B cell (primary cell): ENCODE data around the gene CSTF1. TPM values are rescaled to one million over a fixed set of nuclear protein-coding genes. Genes with fewer than 3 reads are reported as not detected.

Experiments
- ATAC-seq: fragments of 200-7000 bp; cut with Tn5 transposase; one replicate; pipeline ENCODE4 v1.10.0; 2021; ENCODE audit warnings: low read depth, mild to moderate bottlenecking, moderate number of reproducible peaks, moderate library complexity
- CTCF ChIA-PET: fragments of 350-600 bp; sonication (Branson Sonifier 250); formaldehyde crosslinking; loops from one replicate; lab custom pipeline; 2021; ENCODE audit warnings: antibody characterized with exemption, inconsistent platforms; lab: Charles Lee
- POLR2A ChIA-PET: fragments of 350-600 bp; sonication (Branson Sonifier 250); formaldehyde crosslinking; loops from one replicate; lab custom pipeline; 2021; ENCODE audit warnings: antibody characterized with exemption; lab: Charles Lee
- DNase-seq: peaks from one replicate; pipeline ENCODE4 v3.0.0; 2013
- H2AFZ ChIP-seq: 2 replicates; pipeline ENCODE4 v1.6.1; 2012; ENCODE audit warnings: mild to moderate bottlenecking, low read depth, low read length; ENCODE audit not compliant: insufficient read depth, poor library complexity, severe bottlenecking
- H3K27ac ChIP-seq, 2 donors: 1 replicate in 1 of 2; 2 replicates in 1 of 2; pipeline ENCODE4 v1.5.1; 2012 to 2013; ENCODE audit warnings: low read length in 2 of 2, mild to moderate bottlenecking in 2 of 2, moderate library complexity in 1 of 2
- H3K27me3 ChIP-seq, 4 experiments: fragments of 200-600 bp in 1 of 4; sonication (generic) in 1 of 4; replicated peaks in 1 of 4; 1 replicate in 2 of 4; 2 replicates in 2 of 4; pipeline versions ENCODE4 v1.6.1 to v1.7.0; 2013 to 2016; ENCODE audit warnings: low read length in 3 of 4, mild to moderate bottlenecking in 2 of 4, mixed read lengths in 1 of 4, moderate library complexity in 1 of 4; ENCODE audit not compliant: insufficient read depth in 4 of 4, control insufficient read depth in 3 of 4; ENCODE audit errors: control extremely low read depth in 1 of 4
- H3K36me3 ChIP-seq, 2 experiments: replicated peaks in 1 of 2; 1 replicate in 1 of 2; 2 replicates in 1 of 2; pipeline versions ENCODE4 v1.6.1 to v1.7.1; 2013; ENCODE audit warnings: low read length in 1 of 2; ENCODE audit not compliant: insufficient read depth in 2 of 2, control insufficient read depth in 1 of 2; ENCODE audit errors: control extremely low read depth in 1 of 2, extremely low read depth in 1 of 2
- H3K4me1 ChIP-seq, 2 donors: fragments of 200-600 bp in 1 of 2; sonication (generic) in 1 of 2; 1 replicate in 1 of 2; 2 replicates in 1 of 2; pipeline versions ENCODE4 v1.5.1 to v1.6.1; 2013 to 2017; ENCODE audit warnings: low read length in 2 of 2; ENCODE audit not compliant: control insufficient read depth in 2 of 2, insufficient read depth in 2 of 2
- H3K4me2 ChIP-seq: replicated peaks from 2 replicates; pipeline ENCODE3; 2012; ENCODE audit warnings: mild to moderate bottlenecking, low read depth, low read length; ENCODE audit not compliant: poor library complexity, severe bottlenecking
- H3K4me3 ChIP-seq, 5 experiments: fragments of 200-600 bp in 1 of 5; sonication (generic) in 1 of 5; 1 replicate in 3 of 5; 2 replicates in 2 of 5; pipeline versions ENCODE4 v1.5.1 to v1.7.0; 2011 to 2016; ENCODE audit warnings: low read length in 4 of 5, mild to moderate bottlenecking in 4 of 5, low read depth in 2 of 5, control low read depth in 1 of 5, moderate library complexity in 1 of 5; ENCODE audit not compliant: insufficient read depth in 1 of 5; ENCODE audit errors: control extremely low read depth in 1 of 5, extremely low read depth in 1 of 5
- H3K79me2 ChIP-seq: fragments of 200-600 bp; sonication (generic); one replicate; pipeline ENCODE4 v1.6.0; 2016; ENCODE audit warnings: low read length; ENCODE audit not compliant: control insufficient read depth, insufficient read depth
- H3K9ac ChIP-seq: fragments of 200-600 bp; sonication (generic); 2 replicates; pipeline ENCODE4 v1.6.1; 2017; ENCODE audit warnings: mild to moderate bottlenecking, low read length, moderate library complexity
- H3K9me3 ChIP-seq, 3 donors: one replicate each; pipeline versions ENCODE4 v1.6.1 to v1.7.1; 2013; ENCODE audit warnings: low read length in 2 of 3; ENCODE audit not compliant: control insufficient read depth in 2 of 3, insufficient read depth in 1 of 3; ENCODE audit errors: control extremely low read depth in 1 of 3
- H4K20me1 ChIP-seq: 2 replicates; pipeline ENCODE4 v1.6.0; 2012; ENCODE audit warnings: mild to moderate bottlenecking, low read length; ENCODE audit not compliant: insufficient read depth, control insufficient read depth, poor library complexity, severe bottlenecking
- H3K27ac Mint-ChIP-seq: one replicate; pipeline ENCODE4 v1.8.0; 2021; ENCODE audit warnings: mixed read lengths
- H3K27me3 Mint-ChIP-seq: one replicate; pipeline ENCODE4 v1.8.0; 2021; ENCODE audit warnings: mixed read lengths
- H3K4me1 Mint-ChIP-seq: one replicate; pipeline ENCODE4 v1.8.0; 2021; ENCODE audit warnings: mixed read lengths
- H3K4me3 Mint-ChIP-seq: one replicate; pipeline ENCODE4 v1.8.0; 2021; ENCODE audit warnings: mixed read lengths
- H3K9me3 Mint-ChIP-seq: one replicate; pipeline ENCODE4 v1.8.0; 2022; ENCODE audit warnings: mixed read lengths; ENCODE audit not compliant: insufficient read depth
- EZH2 ChIP-seq: IDR thresholded peaks from 2 replicates; pipeline ENCODE4 v1.6.1; 2012; ENCODE audit warnings: borderline replicate concordance, low read depth, mild to moderate bottlenecking, moderate library complexity, low read length; ENCODE audit not compliant: insufficient read depth, poor library complexity, severe bottlenecking
- WGBS: methylation state at CpG from one replicate; pipeline ENCODE4 v1.1.5; 2013; ENCODE audit warnings: missing lambda C conversion rate; ENCODE audit not compliant: insufficient coverage; 5-methylcytosine and 5-hydroxymethylcytosine counted together
- intact Hi-C: fragments of 100-400 bp; cut with micrococcal nuclease; formaldehyde crosslinking; loops from one replicate; pipeline ENCODE4 v1.10.0; 2022
- polyA plus RNA-seq: library from polyadenylated mRNA; depleted of rRNA; stranded (reverse); fragments of >200 nt; gene quantifications from 2 replicates; pipeline ENCODE4 v1.2.3, GENCODE V29; 2012
- total RNA-seq, 2 donors: library from RNA; stranded (reverse); fragments of 120-200 nt in 1 of 2; gene quantifications; 1 replicate in 1 of 2; 2 replicates in 1 of 2; pipeline versions ENCODE4 v1.2.3 to v1.2.4, GENCODE V29; 2013 to 2022
- TF ChIP-seq, protein P1 (sequence below): fragments of 200-600 bp; IDR thresholded peaks from one replicate; pipeline ENCODE4 v1.8.0; 2022; ENCODE audit warnings: antibody characterized with exemption, mild to moderate bottlenecking

The CSTF1 gene
- total and polyA plus RNA-seq, 2 donors (not counting 1 experiment from before 2014, with no cell fraction given): 18.3 to 33.8 TPM

- no peaks in the 10 kb centered on the region for H3K79me2 ChIP-seq
- no peaks in the 10 kb centered on the region for H3K27me3 Mint-ChIP-seq
- H3K4me2 ChIP-seq: no peak overlapping the region
- DNase-seq (no peak), ATAC-seq (no peak)
- H3K9me3 ChIP-seq: peaks cover 0 to 3% (median 0%) of the 10 kb centered on the region in 3 donors
- peaks cover 10% of the 10 kb centered on the region for H3K4me1 Mint-ChIP-seq
- H2AFZ ChIP-seq: no peak overlapping the region
- H3K27me3 ChIP-seq: no peaks in the 10 kb centered on the region
- H3K9ac ChIP-seq: no peak overlapping the region
- no peak overlapping the region for H3K27ac Mint-ChIP-seq
- TF ChIP-seq, protein P1, sequence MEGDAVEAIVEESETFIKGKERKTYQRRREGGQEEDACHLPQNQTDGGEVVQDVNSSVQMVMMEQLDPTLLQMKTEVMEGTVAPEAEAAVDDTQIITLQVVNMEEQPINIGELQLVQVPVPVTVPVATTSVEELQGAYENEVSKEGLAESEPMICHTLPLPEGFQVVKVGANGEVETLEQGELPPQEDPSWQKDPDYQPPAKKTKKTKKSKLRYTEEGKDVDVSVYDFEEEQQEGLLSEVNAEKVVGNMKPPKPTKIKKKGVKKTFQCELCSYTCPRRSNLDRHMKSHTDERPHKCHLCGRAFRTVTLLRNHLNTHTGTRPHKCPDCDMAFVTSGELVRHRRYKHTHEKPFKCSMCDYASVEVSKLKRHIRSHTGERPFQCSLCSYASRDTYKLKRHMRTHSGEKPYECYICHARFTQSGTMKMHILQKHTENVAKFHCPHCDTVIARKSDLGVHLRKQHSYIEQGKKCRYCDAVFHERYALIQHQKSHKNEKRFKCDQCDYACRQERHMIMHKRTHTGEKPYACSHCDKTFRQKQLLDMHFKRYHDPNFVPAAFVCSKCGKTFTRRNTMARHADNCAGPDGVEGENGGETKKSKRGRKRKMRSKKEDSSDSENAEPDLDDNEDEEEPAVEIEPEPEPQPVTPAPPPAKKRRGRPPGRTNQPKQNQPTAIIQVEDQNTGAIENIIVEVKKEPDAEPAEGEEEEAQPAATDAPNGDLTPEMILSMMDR: no peak
- TF ChIP-seq EZH2: no peak
- no peak overlapping the region for H3K27ac ChIP-seq
- H4K20me1 ChIP-seq: no peaks in the 10 kb centered on the region
- ChIA-PET POLR2A (no interaction called here), CTCF (no interaction called here)
- WGBS: 98% methylated on average over 16 of the region's 16 CpGs
- H3K4me1 ChIP-seq: peaks cover 2 to 3% of the 10 kb centered on the region in 2 donors
- H3K9me3 Mint-ChIP-seq: no peaks in the 10 kb centered on the region
- H3K4me3 ChIP-seq: no peak overlapping the region
- no peaks in the 10 kb centered on the region for H3K36me3 ChIP-seq
- no peak overlapping the region for H3K4me3 Mint-ChIP-seq
- intact Hi-C loops: no loop called here
These were observed 53.1 kb downstream of the CSTF1 start for GRCh38 chr20:56445540-56445939.

GRCh38 chr20:56447227-56447626 lies 54.8 kb downstream of the CSTF1 start:
- no peaks in the 10 kb centered on the region for H3K36me3 ChIP-seq
- POLR2A ChIA-PET: no interaction called here
- H3K4me2 ChIP-seq: no peak overlapping the region
- no peak overlapping the region for H3K27ac ChIP-seq
- ATAC-seq (no peak), DNase-seq (no peak)
- Mint-ChIP-seq H3K27ac (no peak overlapping the region), H3K27me3 (no peaks in the 10 kb centered on the region), H3K4me1 (peaks cover 1% of the 10 kb centered on the region), H3K4me3 (no peak overlapping the region), H3K9me3 (no peaks in the 10 kb centered on the region)
- peaks cover 0 to 3% (median 0%) of the 10 kb centered on the region in 3 donors for H3K9me3 ChIP-seq
- H2AFZ ChIP-seq: no peak overlapping the region
- H3K4me3 ChIP-seq: no peak overlapping the region
- H3K79me2 ChIP-seq: no peaks in the 10 kb centered on the region
- TF ChIP-seq, protein P1: no peak
- TF ChIP-seq EZH2: no peak
- CTCF ChIA-PET: interaction anchor here (0.7 kb wide), 1 partner anchor 830 kb away, joined by 3 read pairs; no protein-coding TSS in a partner anchor
- no peaks in the 10 kb centered on the region for H4K20me1 ChIP-seq
- no peaks in the 10 kb centered on the region for H3K4me1 ChIP-seq
- H3K9ac ChIP-seq: no peak overlapping the region
- intact Hi-C loops: no loop called here
- H3K27me3 ChIP-seq: no peaks in the 10 kb centered on the region
